Calu3 (cell line): Measurements from ENCODE around the gene MYH6. TPM values are rescaled to one million over a fixed set of nuclear protein-coding genes. Genes with fewer than 3 reads are reported as not detected.

Experiments used
- BruUV-seq: library from RNA; stranded (reverse); fragments of 400-500 nt; replicated peaks from 2 replicates; lab custom pipeline; 2021; lab: Mats Ljungman, UMichigan
- CTCF ChIA-PET: fragments of 300-600 bp; sonication (Branson Sonifier 250); formaldehyde crosslinking; loops from one replicate; lab custom pipeline; 2022; ENCODE audit warnings: antibody characterized with exemption; lab: Charles Lee
- DNase-seq: peaks from one replicate; pipeline ENCODE4 v3.0.0; 2022
- H3K27ac Mint-ChIP-seq: one replicate; pipeline ENCODE4 v1.8.0; 2022; ENCODE audit warnings: mixed read lengths; ENCODE audit not compliant: unreplicated experiment
- H3K27me3 Mint-ChIP-seq: one replicate; pipeline ENCODE4 v1.8.0; 2022; ENCODE audit warnings: mixed read lengths; ENCODE audit not compliant: unreplicated experiment
- H3K36me3 Mint-ChIP-seq: one replicate; pipeline ENCODE4 v1.8.0; 2022; ENCODE audit warnings: mild to moderate bottlenecking, moderate library complexity, mixed read lengths; ENCODE audit not compliant: insufficient read depth, unreplicated experiment
- H3K4me1 Mint-ChIP-seq: one replicate; pipeline ENCODE4 v1.8.0; 2022; ENCODE audit warnings: mild to moderate bottlenecking, low read depth, mixed read lengths; ENCODE audit not compliant: unreplicated experiment
- H3K4me3 Mint-ChIP-seq: one replicate; pipeline ENCODE4 v1.8.0; 2022; ENCODE audit warnings: mild to moderate bottlenecking, low read depth, moderate library complexity, mixed read lengths; ENCODE audit not compliant: unreplicated experiment
- H3K9me3 Mint-ChIP-seq: one replicate; pipeline ENCODE4 v1.8.0; 2022; ENCODE audit warnings: low read depth, mixed read lengths; ENCODE audit not compliant: unreplicated experiment
- CTCF ChIP-seq: fragments of 200-600 bp; IDR thresholded peaks from one replicate; pipeline ENCODE4 v1.8.0; 2022; ENCODE audit warnings: antibody characterized with exemption; ENCODE audit not compliant: unreplicated experiment
- intact Hi-C: fragments of 100-400 bp; cut with micrococcal nuclease; formaldehyde crosslinking; loops from one replicate; pipeline ENCODE4 v1.10.0; 2022; ENCODE audit not compliant: unreplicated experiment
- total RNA-seq: library from RNA; stranded (reverse); gene quantifications from 2 replicates; pipeline ENCODE4 v1.2.3, GENCODE V29; 2022

MYH6 gene
- total RNA-seq, 1 experiment from 2014 or later = not detected

- CTCF ChIA-PET = interaction anchor here (1.2 kb wide), 1 partner anchor 9 kb away, joined by 3 read pairs; no protein-coding TSS in a partner anchor
- H3K9me3 Mint-ChIP-seq = no peaks in the 10 kb centered on the region
Observed at GRCh38 chr14:23378612-23379220, 29.4 kb downstream of the MYH6 start.

GRCh38 chr14:23377573-23378563 is 30.2 kb downstream of the MYH6 start:
- no peak for TF ChIP-seq CTCF
- intact Hi-C loops = no loop called here
- no peaks in the 10 kb centered on the region for H3K9me3 Mint-ChIP-seq
- no peak for DNase-seq
- no peak overlapping the region for H3K4me3 Mint-ChIP-seq
- CTCF ChIA-PET = interaction anchor here (1.2 kb wide), 1 partner anchor 9 kb away, joined by 3 read pairs; no protein-coding TSS in a partner anchor
- H3K27ac Mint-ChIP-seq = no peak overlapping the region
- no peaks in the 10 kb centered on the region for H3K4me1 Mint-ChIP-seq
- no TSS peak for BruUV-seq
- no peaks in the 10 kb centered on the region for H3K36me3 Mint-ChIP-seq
- peaks cover 95% of the 10 kb centered on the region for H3K27me3 Mint-ChIP-seq

More at GRCh38 chr14:23378612-23379220, 29.4 kb downstream of the MYH6 start:
- H3K27me3 Mint-ChIP-seq = peaks cover 98% of the 10 kb centered on the region
- intact Hi-C loops = no loop called here
- H3K4me1 Mint-ChIP-seq = no peaks in the 10 kb centered on the region
- no peaks in the 10 kb centered on the region for H3K36me3 Mint-ChIP-seq
- BruUV-seq = no TSS peak
- TF ChIP-seq CTCF = no peak
- no peak overlapping the region for H3K27ac Mint-ChIP-seq
- no peak overlapping the region for H3K4me3 Mint-ChIP-seq
- no peak for DNase-seq

GRCh38 chr14:23377198-23377550 is 30.9 kb downstream of the MYH6 start:
- Mint-ChIP-seq H3K27ac (no peak overlapping the region), H3K4me1 (no peaks in the 10 kb centered on the region), H3K9me3 (no peaks in the 10 kb centered on the region), H3K27me3 (peaks cover 95% of the 10 kb centered on the region), H3K36me3 (no peaks in the 10 kb centered on the region), H3K4me3 (no peak overlapping the region)
- no peak for DNase-seq
- CTCF ChIA-PET = no interaction called here
- BruUV-seq = no TSS peak
- intact Hi-C loops = no loop called here
- no peak for TF ChIP-seq CTCF

- no peak within 1 kb of the TSS for H3K4me3 Mint-ChIP-seq
- intact Hi-C loops = no loop called here
- H3K27ac Mint-ChIP-seq = no peak within 1 kb of the TSS
- H3K4me1 Mint-ChIP-seq = no peaks in the 10 kb centered on the region
- no peak for TF ChIP-seq CTCF
- no peak for DNase-seq
- BruUV-seq = no TSS peak
- CTCF ChIA-PET = interaction anchor here (0.8 kb wide), 1 partner anchor 47 kb away, joined by 3 read pairs; no protein-coding TSS in a partner anchor
- H3K36me3 Mint-ChIP-seq = no peaks in the 10 kb centered on the region
- H3K9me3 Mint-ChIP-seq = no peaks in the 10 kb centered on the region
- peaks cover 95% of the 10 kb centered on the region for H3K27me3 Mint-ChIP-seq
Observed at GRCh38 chr14:23376482-23377197, 31.4 kb downstream of the MYH6 start, which contains the start of gene CMTM5. CMTM5 (plus strand) TSS chr14:23377046; CDS start chr14:23377252, 206 bp downstream.
